ENCODE data around the gene EFCAB12.

- TF ChIP-seq, protein P1, sequence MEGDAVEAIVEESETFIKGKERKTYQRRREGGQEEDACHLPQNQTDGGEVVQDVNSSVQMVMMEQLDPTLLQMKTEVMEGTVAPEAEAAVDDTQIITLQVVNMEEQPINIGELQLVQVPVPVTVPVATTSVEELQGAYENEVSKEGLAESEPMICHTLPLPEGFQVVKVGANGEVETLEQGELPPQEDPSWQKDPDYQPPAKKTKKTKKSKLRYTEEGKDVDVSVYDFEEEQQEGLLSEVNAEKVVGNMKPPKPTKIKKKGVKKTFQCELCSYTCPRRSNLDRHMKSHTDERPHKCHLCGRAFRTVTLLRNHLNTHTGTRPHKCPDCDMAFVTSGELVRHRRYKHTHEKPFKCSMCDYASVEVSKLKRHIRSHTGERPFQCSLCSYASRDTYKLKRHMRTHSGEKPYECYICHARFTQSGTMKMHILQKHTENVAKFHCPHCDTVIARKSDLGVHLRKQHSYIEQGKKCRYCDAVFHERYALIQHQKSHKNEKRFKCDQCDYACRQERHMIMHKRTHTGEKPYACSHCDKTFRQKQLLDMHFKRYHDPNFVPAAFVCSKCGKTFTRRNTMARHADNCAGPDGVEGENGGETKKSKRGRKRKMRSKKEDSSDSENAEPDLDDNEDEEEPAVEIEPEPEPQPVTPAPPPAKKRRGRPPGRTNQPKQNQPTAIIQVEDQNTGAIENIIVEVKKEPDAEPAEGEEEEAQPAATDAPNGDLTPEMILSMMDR (conservative IDR thresholded peaks at IDR 0.05) = no peak
- TF ChIP-seq EZH2 (IDR thresholded peaks at IDR 0.05; ENCODE audit: low read depth) = no peak
Observed at GRCh38 chr3:129358772-129359371, 69.6 kb downstream of the EFCAB12 start.
